ENCODE data around the gene PCDHGA5.
"Not testable (repeated sequence)": the region's sequence is repeated elsewhere in the genome, so short reads cannot be mapped to it uniquely, and the experiment has no call there.

Gene PCDHGA5

DNA sequence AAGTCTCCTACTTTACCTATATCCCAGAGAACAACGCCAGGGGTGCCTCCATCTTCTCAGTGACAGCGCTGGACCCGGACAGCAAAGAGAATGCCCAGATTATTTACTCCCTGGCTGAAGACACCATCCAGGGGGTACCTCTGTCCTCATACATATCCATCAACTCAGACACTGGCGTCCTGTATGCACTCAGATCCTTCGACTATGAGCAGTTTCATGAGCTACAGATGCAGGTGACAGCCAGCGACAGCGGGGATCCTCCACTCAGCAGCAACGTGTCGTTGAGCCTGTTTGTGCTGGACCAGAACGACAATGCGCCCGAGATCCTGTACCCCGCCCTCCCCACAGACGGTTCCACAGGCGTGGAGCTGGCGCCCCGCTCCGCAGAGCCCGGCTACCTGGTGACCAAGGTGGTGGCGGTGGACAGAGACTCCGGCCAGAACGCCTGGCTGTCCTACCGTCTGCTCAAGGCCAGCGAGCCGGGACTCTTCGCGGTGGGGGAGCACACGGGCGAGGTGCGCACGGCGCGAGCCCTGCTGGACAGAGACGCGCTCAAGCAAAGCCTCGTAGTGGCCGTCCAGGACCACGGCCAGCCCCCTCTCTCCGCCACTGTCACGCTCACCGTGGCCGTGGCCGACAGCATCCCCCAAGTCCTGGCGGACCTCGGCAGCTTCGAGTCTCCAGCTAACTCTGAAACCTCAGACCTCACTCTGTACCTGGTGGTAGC lies 50.7 kb downstream of the PCDHGA5 start:
- DNase-seq (ENCODE audit: low read depth): not testable (repeated sequence)

DNA sequence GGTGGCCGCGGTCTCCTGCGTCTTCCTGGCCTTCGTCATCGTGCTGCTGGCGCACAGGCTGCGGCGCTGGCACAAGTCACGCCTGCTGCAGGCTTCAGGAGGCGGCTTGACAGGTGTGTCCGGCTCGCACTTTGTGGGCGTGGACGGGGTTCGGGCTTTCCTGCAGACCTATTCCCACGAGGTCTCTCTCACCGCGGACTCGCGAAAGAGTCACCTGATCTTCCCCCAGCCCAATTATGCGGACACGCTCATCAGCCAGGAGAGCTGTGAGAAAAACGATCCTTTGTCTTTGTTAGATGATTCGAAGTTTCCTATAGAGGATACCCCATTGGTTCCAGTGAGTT lies 51.3 kb downstream of the PCDHGA5 start:
- DNase-seq (ENCODE audit: low read depth): not testable (repeated sequence)
